ENCODE results near the gene GJB1. TPM values are rescaled to one million over a fixed set of nuclear protein-coding genes. Genes with fewer than 3 reads are reported as not detected.

GJB1 gene
- total and polyA plus RNA-seq, 2 donors (not counting 1 experiment from before 2014, with no cell fraction given) = not detected

GRCh38 chrX:71183341-71183740, 39.7 kb upstream of the GJB1 start:
- Histone ChIP-seq H3K27me3 (replicated peaks in 1 of 4; ENCODE audit: control extremely low read depth in 1 of 4, control insufficient read depth in 3 of 4, insufficient read depth in 4 of 4, low read length in 3 of 4) (no peaks in the 10 kb centered on the region), H3K36me3 (replicated peaks in 1 of 2; ENCODE audit: control extremely low read depth in 1 of 2, control insufficient read depth in 1 of 2, extremely low read depth in 1 of 2, insufficient read depth in 2 of 2, low read length in 1 of 2) (no peaks in the 10 kb centered on the region), H2AFZ (ENCODE audit: insufficient read depth, low read depth, low read length, poor library complexity, severe bottlenecking) (no peak overlapping the region), H3K4me3 (ENCODE audit: control extremely low read depth in 1 of 5, extremely low read depth in 1 of 5, insufficient read depth in 1 of 5, low read depth in 2 of 5, low read length in 4 of 5) (no peak overlapping the region), H3K27ac (ENCODE audit: low read length in 2 of 2) (no peak overlapping the region), H3K79me2 (ENCODE audit: control insufficient read depth, insufficient read depth, low read length) (no peaks in the 10 kb centered on the region), H3K9me3 (ENCODE audit: control extremely low read depth in 1 of 3, control insufficient read depth in 2 of 3, insufficient read depth in 1 of 3, low read length in 2 of 3) (no peaks in the 10 kb centered on the region), H3K9ac (ENCODE audit: low read length) (no peak overlapping the region), H3K4me2 (replicated peaks; ENCODE audit: low read depth, low read length, poor library complexity, severe bottlenecking) (no peak overlapping the region), H3K4me1 (ENCODE audit: control insufficient read depth in 2 of 2, insufficient read depth in 2 of 2, low read length in 2 of 2) (peaks cover 5 to 15% of the 10 kb centered on the region in 2 donors), H4K20me1 (ENCODE audit: control insufficient read depth, insufficient read depth, low read length, poor library complexity, severe bottlenecking) (no peaks in the 10 kb centered on the region)
- no peak for ATAC-seq (ENCODE audit: low read depth)
- no peak for DNase-seq
- Mint-ChIP-seq H3K27me3 (no peaks in the 10 kb centered on the region), H3K4me3 (no peak overlapping the region), H3K9me3 (ENCODE audit: insufficient read depth) (no peaks in the 10 kb centered on the region), H3K4me1 (peaks cover 15% of the 10 kb centered on the region), H3K27ac (no peak overlapping the region)
- TF ChIP-seq EZH2 (IDR thresholded peaks at IDR 0.05; ENCODE audit: borderline replicate concordance, insufficient read depth, low read depth, low read length, poor library complexity, severe bottlenecking) (no peak), CTCF (IDR thresholded peaks at IDR 0.05) (no peak)
- ChIA-PET POLR2A (interaction anchor here (0.5 to 2.3 kb wide), 3 partner anchors 13 to 212 kb away, joined by 4 to 23 read pairs (median 17); partner anchors contain the start of gene TAF1), CTCF (interaction anchor here (0.5 to 5.1 kb wide), 3 partner anchors 14 to 213 kb away, joined by 3 to 39 read pairs (median 3); no protein-coding TSS in a partner anchor)
- no CpG with 5 or more reads among the region's 6 CpGs for WGBS (ENCODE audit: insufficient coverage)
- intact Hi-C loops (cut with micrococcal nuclease) = loop anchor here (5.0 kb wide), 1 partner anchor 71 kb away; the partner anchor contains the start of gene IL2RG

GRCh38 chrX:71184092-71184491, 38.9 kb upstream of the GJB1 start:
- CTCF ChIA-PET = no interaction called here
- Histone ChIP-seq H3K79me2 (ENCODE audit: control insufficient read depth, insufficient read depth, low read length) (no peaks in the 10 kb centered on the region), H2AFZ (ENCODE audit: insufficient read depth, low read depth, low read length, poor library complexity, severe bottlenecking) (no peak overlapping the region), H3K36me3 (replicated peaks in 1 of 2; ENCODE audit: control extremely low read depth in 1 of 2, control insufficient read depth in 1 of 2, extremely low read depth in 1 of 2, insufficient read depth in 2 of 2, low read length in 1 of 2) (no peaks in the 10 kb centered on the region), H3K4me1 (ENCODE audit: control insufficient read depth in 2 of 2, insufficient read depth in 2 of 2, low read length in 2 of 2) (peaks cover 5 to 15% of the 10 kb centered on the region in 2 donors), H3K27me3 (replicated peaks in 1 of 4; ENCODE audit: control extremely low read depth in 1 of 4, control insufficient read depth in 3 of 4, insufficient read depth in 4 of 4, low read length in 3 of 4) (no peaks in the 10 kb centered on the region), H4K20me1 (ENCODE audit: control insufficient read depth, insufficient read depth, low read length, poor library complexity, severe bottlenecking) (no peaks in the 10 kb centered on the region), H3K9ac (ENCODE audit: low read length) (no peak overlapping the region), H3K9me3 (ENCODE audit: control extremely low read depth in 1 of 3, control insufficient read depth in 2 of 3, insufficient read depth in 1 of 3, low read length in 2 of 3) (no peaks in the 10 kb centered on the region), H3K4me3 (ENCODE audit: control extremely low read depth in 1 of 5, extremely low read depth in 1 of 5, insufficient read depth in 1 of 5, low read depth in 2 of 5, low read length in 4 of 5) (no peak overlapping the region), H3K4me2 (replicated peaks; ENCODE audit: low read depth, low read length, poor library complexity, severe bottlenecking) (no peak overlapping the region), H3K27ac (ENCODE audit: low read length in 2 of 2) (no peak overlapping the region)
- no peak for TF ChIP-seq CTCF (IDR thresholded peaks at IDR 0.05)
- no peak for TF ChIP-seq EZH2 (IDR thresholded peaks at IDR 0.05; ENCODE audit: borderline replicate concordance, insufficient read depth, low read depth, low read length, poor library complexity, severe bottlenecking)
- no peak for ATAC-seq (ENCODE audit: low read depth)
- Mint-ChIP-seq H3K9me3 (ENCODE audit: insufficient read depth) (no peaks in the 10 kb centered on the region), H3K4me3 (no peak overlapping the region), H3K27me3 (no peaks in the 10 kb centered on the region), H3K27ac (peak overlapping the region; percentile 13), H3K4me1 (peaks cover 12% of the 10 kb centered on the region)
- POLR2A ChIA-PET = no interaction called here
- no peak for DNase-seq
- intact Hi-C loops (cut with micrococcal nuclease) = loop anchor here (5.0 kb wide), 1 partner anchor 72 kb away; the partner anchor contains the start of gene IL2RG
- no CpG with 5 or more reads among the region's 5 CpGs for WGBS (ENCODE audit: insufficient coverage)
